HepG2 (cell line): ENCODE data around the gene WDR7. TPM values are rescaled to one million over a fixed set of nuclear protein-coding genes. Genes with fewer than 3 reads are reported as not detected.
A peak's percentile ranks its signal among the peaks of the same experiment; 100 is the strongest.

Experiments used
- AFF4 ChIP-seq: sonication (generic); formaldehyde crosslinking; IDR thresholded peaks from 2 replicates; pipeline ENCODE4 v1.4.0; 2020; ENCODE audit warnings: missing genetic modification reagents
- DPF2 ChIP-seq: sonication (generic); formaldehyde crosslinking; IDR thresholded peaks from 2 replicates; pipeline ENCODE4 v1.4.0; 2020; ENCODE audit warnings: mild to moderate bottlenecking, low read depth, missing genetic modification reagents, borderline replicate concordance
- HMG20B ChIP-seq: conservative IDR thresholded peaks from 2 replicates; pipeline ENCODE4 v1.6.1; 2016; ENCODE audit warnings: missing genetic modification reagents, missing compliant biosample characterization
- MLLT10 ChIP-seq: sonication (generic); formaldehyde crosslinking; IDR thresholded peaks from 2 replicates; pipeline ENCODE4 v1.4.0; 2020; ENCODE audit warnings: missing genetic modification reagents
- NR2C2 ChIP-seq: sonication (generic); formaldehyde crosslinking; IDR thresholded peaks from 2 replicates; pipeline ENCODE4 v1.4.0; 2020; ENCODE audit warnings: missing genetic modification reagents, mild to moderate bottlenecking, moderate library complexity, borderline replicate concordance
- NR2F1 ChIP-seq, 2 experiments: fragments of 450-650 bp in 1 of 2; formaldehyde crosslinking in 1 of 2; IDR thresholded peaks; 2 replicates each; pipeline versions ENCODE4 v1.5.0 to v1.6.1; 2016 to 2020; ENCODE audit warnings: mild to moderate bottlenecking in 1 of 2, missing compliant biosample characterization in 1 of 2, missing genetic modification reagents in 1 of 2, moderate library complexity in 1 of 2
- TIGD3 ChIP-seq: sonication (generic); formaldehyde crosslinking; IDR thresholded peaks from 2 replicates; pipeline ENCODE4 v1.5.1; 2020; ENCODE audit warnings: mild to moderate bottlenecking, missing genetic modification reagents, borderline replicate concordance
- WIZ ChIP-seq: sonication (generic); formaldehyde crosslinking; IDR thresholded peaks from 2 replicates; pipeline ENCODE4 v1.5.1; 2020; ENCODE audit warnings: mild to moderate bottlenecking, missing genetic modification reagents
- ZBTB21 ChIP-seq: sonication (generic); formaldehyde crosslinking; IDR thresholded peaks from 2 replicates; pipeline ENCODE4 v1.4.0; 2020; ENCODE audit warnings: missing genetic modification reagents
- ZBTB26 ChIP-seq: IDR thresholded peaks from 2 replicates; pipeline ENCODE4 v1.6.1; 2016; ENCODE audit warnings: missing compliant biosample characterization, missing genetic modification reagents, borderline replicate concordance
- ZFX ChIP-seq: sonication (generic); formaldehyde crosslinking; IDR thresholded peaks from 2 replicates; pipeline ENCODE4 v1.4.0; 2020; ENCODE audit warnings: mild to moderate bottlenecking, low read depth, missing genetic modification reagents, moderate library complexity
- ZNF275 ChIP-seq: sonication (generic); formaldehyde crosslinking; IDR thresholded peaks from 2 replicates; pipeline ENCODE4 v1.8.0; 2022; ENCODE audit warnings: missing genetic modification reagents, mild to moderate bottlenecking, inconsistent platforms, borderline replicate concordance
- ZNF674 ChIP-seq: sonication (generic); formaldehyde crosslinking; IDR thresholded peaks from 2 replicates; pipeline ENCODE4 v1.5.0; 2020; ENCODE audit warnings: low read depth, mild to moderate bottlenecking, missing genetic modification reagents
- ZNF75D ChIP-seq: sonication (generic); formaldehyde crosslinking; IDR thresholded peaks from 2 replicates; pipeline ENCODE4 v1.8.1; 2023; ENCODE audit warnings: missing genetic modification reagents, mild to moderate bottlenecking, borderline replicate concordance
- ZSCAN29 ChIP-seq: sonication (generic); formaldehyde crosslinking; conservative IDR thresholded peaks from 2 replicates; pipeline ENCODE4 v1.4.0; 2020; ENCODE audit warnings: mild to moderate bottlenecking, missing genetic modification reagents
- polyA plus RNA-seq, 8 experiments: library from polyadenylated mRNA; depleted of rRNA in 3 of 8; stranded (reverse) in 7 of 8; unstranded in 1 of 8; fragments of >200 nt; fragmentation: Illumina TruSeq in 4 of 8; extraction: Trizol in 4 of 8; gene quantifications; 2 replicates each; pipeline versions ENCODE4 v1.2.1 to v1.2.3, GENCODE V29; 2011 to 2016; ENCODE audit warnings: low read depth in 4 of 8, missing spikeins in 1 of 8, mixed read lengths in 1 of 8; ENCODE audit not compliant: insufficient read depth in 1 of 8
- total RNA-seq, 5 experiments: library from RNA; depleted of rRNA; stranded (reverse); fragments of >200 nt; fragmentation: Illumina TruSeq; extraction: Trizol; gene quantifications; 2 replicates each; pipeline ENCODE4 v1.2.3, GENCODE V29; 2016; ENCODE audit warnings: low read depth in 1 of 5

WDR7 gene
- total and polyA plus RNA-seq, 2 of the 13 experiments (the other 11 are each of a cell fraction or from before 2014, with no cell fraction given): 2.0 to 7.8 TPM

GRCh38 chr18:57030417-57030816 is 379.3 kb downstream of the WDR7 start (continued):
- no peak for TF ChIP-seq TIGD3 (CRISPR knock-in tag)
- no peak for TF ChIP-seq ZBTB26
- TF ChIP-seq ZNF275 (CRISPR knock-in tag): no peak
- no peak for TF ChIP-seq ZBTB21 (CRISPR knock-in tag)
- no peak for TF ChIP-seq HMG20B (CRISPR knock-in tag)
- no peak for TF ChIP-seq ZNF75D (CRISPR knock-in tag)
- TF ChIP-seq NR2F1 (CRISPR knock-in tag; IDR thresholded peaks at IDR 0.05): 0 out of 4 replicates have a peak, but pooled peaks of 1 of the 2 experiments have one; percentile 25
- peak; percentile 92 for TF ChIP-seq NR2C2
- no peak for TF ChIP-seq ZNF674 (CRISPR knock-in tag)
- TF ChIP-seq AFF4 (CRISPR knock-in tag): no peak
- no peak for TF ChIP-seq ZSCAN29 (CRISPR knock-in tag)
- no peak for TF ChIP-seq WIZ (CRISPR knock-in tag)
- no peak for TF ChIP-seq DPF2 (CRISPR knock-in tag)
- TF ChIP-seq ZFX: no peak
- TF ChIP-seq MLLT10: no peak
- TF ChIP-seq, all 625 proteins: peak for 7
